22Rv1 (cell line): ENCODE data around the gene FGFR1OP2.

ENCODE experiments used
- CTCF ChIP-seq: fragments of 450-650 bp; IDR thresholded peaks from 2 replicates; pipeline ENCODE4 v1.5.1; 2017; ENCODE audit warnings: mild to moderate bottlenecking
- ZFX ChIP-seq: fragments of 450-650 bp; IDR thresholded peaks from 2 replicates; pipeline ENCODE4 v1.6.1; 2017; ENCODE audit warnings: antibody characterized with exemption, borderline replicate concordance

- TF ChIP-seq CTCF (no peak), ZFX (no peak)
Observed at GRCh38 chr12:26939953-26940352, 1.7 kb downstream of the FGFR1OP2 start.
